Ureter (tissue), 1 donor: ENCODE measurements around the gene ALDH1A3. TPM values are rescaled to one million over a fixed set of nuclear protein-coding genes. Genes with fewer than 3 reads are reported as not detected.

Experiments
- DNase-seq: peaks from one replicate; pipeline ENCODE4 v3.0.0-alpha.2; 2020; ENCODE audit warnings: low spot score
- total RNA-seq: library from RNA; stranded (reverse); gene quantifications from one replicate; pipeline ENCODE4 v1.2.4, GENCODE V29; 2023
- donor health status: DM: yes; HTN: yes; CAD: no.

Gene ALDH1A3
- total RNA-seq, 1 donor from 2014 or later: 24.2 TPM

DNA sequence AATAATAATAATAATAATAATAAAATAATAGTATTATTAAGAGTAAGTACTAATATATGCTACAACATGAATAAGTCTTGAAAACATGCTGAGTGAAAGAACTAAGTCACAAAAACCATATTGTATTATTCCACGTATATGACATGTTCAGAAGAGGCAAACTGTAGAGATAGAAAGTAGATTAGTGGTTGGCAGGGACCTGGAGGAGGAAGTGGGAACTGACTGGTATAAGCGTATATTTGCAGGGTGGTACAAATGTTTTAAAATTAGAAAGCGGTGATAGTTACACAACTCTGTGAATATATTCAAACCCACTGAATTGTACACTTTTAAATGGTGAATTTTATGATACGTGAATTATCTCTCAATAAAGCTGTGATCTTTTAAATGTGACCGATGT, 72.3 kb downstream of the ALDH1A3 start:
- no peak for DNase-seq

DNA sequence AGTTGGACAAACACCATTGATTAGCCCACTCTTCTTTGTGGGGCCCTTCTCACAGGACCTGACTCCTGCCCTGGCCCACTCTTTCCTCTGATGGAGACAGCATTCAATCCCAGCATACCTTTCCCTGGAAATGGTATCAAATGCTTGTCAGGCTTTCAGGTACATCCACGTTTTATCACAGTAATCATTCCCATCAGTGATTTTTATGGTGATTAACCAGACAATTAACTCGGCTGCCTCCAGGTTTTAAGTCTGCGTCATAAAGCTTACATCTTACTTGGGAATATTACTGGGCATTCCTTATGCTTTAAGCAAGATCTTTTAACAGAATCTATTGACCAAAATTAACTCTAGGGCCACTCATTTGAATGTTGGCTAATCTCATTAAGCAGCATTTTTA, 72.9 kb downstream of the ALDH1A3 start:
- DNase-seq: no peak

DNA sequence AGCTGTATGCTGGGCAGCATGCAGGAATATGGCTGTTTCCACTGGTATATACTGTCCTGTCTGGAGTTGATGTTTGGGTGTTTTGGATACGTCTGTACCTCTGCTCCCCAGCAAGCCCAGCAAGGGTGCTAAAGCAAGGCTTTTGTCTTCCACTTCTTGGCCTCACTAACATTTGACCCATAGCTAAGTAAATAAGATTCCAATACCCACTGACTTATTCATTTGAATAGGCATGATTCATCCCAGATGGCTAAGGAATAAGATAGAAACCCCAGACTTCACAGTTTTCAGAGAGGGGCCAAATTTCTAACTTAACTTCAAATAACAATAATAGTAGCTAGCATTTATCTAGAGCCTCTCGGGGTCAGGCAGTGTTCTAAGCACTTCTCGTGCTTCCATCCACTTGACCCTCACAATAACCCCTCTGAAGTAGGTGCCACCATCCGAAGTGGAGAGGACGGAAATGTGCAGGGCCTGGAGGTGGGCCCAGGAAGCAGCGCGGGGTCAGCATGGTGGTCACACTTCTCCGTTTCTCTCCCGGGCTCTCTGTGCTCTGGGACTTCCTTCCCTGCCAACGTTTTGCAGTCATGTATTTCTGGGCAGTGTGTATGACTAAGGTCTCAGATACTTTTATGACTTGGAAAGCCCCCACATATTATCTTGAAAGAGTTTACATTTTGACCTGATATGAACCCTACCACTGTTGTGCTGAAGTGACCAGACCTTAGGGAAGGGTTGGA, 78.9 kb downstream of the ALDH1A3 start:
- DNase-seq: no peak

DNA sequence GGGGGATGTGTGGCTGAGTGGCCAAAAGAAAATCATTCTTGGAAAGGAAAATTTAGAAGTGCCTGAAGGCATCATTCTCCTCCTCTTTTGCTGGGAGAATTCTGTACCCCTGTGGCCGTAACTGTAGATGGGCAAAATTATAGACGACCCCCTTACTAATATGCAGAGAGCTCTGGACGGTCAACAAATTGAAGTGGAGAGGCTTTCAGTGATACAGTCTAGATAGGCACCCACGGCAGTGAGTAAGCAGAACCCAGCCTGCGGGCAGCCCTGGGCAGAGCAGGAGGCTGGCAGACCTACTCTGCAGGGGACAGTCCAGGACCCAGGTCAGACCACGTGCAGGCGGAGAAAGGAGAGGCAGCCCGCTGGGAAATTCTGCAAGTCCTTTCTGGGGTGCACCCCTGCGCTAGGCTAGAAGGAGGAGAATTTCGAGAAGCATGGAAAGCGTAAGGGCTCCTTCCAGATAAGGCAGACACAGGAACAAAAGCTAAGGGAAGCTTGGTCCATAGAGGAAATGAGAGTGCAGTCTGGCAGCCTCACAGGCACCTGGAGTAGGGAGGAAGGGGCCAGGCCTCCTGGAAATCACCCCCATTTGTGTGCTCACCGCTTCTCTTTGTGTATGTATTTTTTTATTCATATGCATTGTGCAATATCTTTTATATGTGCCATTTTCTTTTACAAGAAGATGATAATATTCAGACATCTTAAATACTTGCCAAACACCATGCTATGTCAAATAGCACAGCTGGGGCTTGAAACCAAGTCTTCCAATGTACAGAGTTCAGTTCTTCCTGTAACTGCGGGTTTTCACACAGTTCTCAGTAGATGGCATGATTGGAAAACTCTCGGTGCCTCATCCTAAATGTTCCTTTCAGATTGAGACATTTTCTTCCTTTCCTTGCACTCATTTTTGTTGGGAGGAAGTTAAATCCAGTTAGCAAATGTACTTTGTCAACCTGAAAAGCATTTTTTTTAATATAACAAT, 79.7 kb downstream of the ALDH1A3 start:
- no peak for DNase-seq

Other genes starting within 250 kb of the ALDH1A3 start
- gene LRRK1, start 39.5 kb downstream of the ALDH1A3 start, total RNA-seq: 29.5 TPM